Measurements from ENCODE around the gene NPTN. TPM values are rescaled to one million over a fixed set of nuclear protein-coding genes. Genes with fewer than 3 reads are reported as not detected.

NPTN gene
- total and polyA plus RNA-seq, 12 donors, result 89.9 to 212 (median 186) TPM

DNA sequence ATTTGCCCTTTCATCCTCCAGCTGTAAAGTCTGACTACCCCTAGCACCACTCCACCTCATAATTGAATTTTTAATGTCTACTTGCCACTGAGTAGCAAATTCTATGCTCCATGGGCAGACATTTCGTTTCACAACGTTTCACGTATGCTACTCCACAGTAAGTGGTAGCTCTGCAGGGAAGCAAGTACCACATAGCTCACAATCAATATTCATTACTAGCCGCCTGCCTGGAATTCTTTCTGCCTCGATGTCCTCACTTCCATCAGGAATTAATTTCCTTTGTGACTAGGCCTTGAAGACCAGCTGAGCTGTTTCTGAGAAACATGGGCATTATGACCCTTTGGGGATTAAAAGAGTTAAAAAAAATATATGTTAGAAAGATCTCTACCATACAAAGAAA lies 15.3 kb downstream of the NPTN start:
- ATAC-seq, result no peak
- DNase-seq, result no peak
- Histone ChIP-seq H3K27me3 (no peaks in the 10 kb centered on the region), H3K4me1 (peaks cover 4 to 84% (median 50%) of the 10 kb centered on the region in 9 donors), H3K27ac (no peak overlapping the region), H3K4me3 (no peak overlapping the region), H3K9me3 (no peaks in the 10 kb centered on the region), H3K36me3 (peaks cover 0 to 8% (median 0%) of the 10 kb centered on the region in 9 donors)
- 67 to 73% methylated on average over 5 of the region's 5 CpGs for WGBS, 2 donors
- TF ChIP-seq, protein P1, sequence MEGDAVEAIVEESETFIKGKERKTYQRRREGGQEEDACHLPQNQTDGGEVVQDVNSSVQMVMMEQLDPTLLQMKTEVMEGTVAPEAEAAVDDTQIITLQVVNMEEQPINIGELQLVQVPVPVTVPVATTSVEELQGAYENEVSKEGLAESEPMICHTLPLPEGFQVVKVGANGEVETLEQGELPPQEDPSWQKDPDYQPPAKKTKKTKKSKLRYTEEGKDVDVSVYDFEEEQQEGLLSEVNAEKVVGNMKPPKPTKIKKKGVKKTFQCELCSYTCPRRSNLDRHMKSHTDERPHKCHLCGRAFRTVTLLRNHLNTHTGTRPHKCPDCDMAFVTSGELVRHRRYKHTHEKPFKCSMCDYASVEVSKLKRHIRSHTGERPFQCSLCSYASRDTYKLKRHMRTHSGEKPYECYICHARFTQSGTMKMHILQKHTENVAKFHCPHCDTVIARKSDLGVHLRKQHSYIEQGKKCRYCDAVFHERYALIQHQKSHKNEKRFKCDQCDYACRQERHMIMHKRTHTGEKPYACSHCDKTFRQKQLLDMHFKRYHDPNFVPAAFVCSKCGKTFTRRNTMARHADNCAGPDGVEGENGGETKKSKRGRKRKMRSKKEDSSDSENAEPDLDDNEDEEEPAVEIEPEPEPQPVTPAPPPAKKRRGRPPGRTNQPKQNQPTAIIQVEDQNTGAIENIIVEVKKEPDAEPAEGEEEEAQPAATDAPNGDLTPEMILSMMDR (IDR thresholded peaks at IDR 0.05), result no peak
- intact Hi-C loops (cut with DNase I), result no loop called here

DNA sequence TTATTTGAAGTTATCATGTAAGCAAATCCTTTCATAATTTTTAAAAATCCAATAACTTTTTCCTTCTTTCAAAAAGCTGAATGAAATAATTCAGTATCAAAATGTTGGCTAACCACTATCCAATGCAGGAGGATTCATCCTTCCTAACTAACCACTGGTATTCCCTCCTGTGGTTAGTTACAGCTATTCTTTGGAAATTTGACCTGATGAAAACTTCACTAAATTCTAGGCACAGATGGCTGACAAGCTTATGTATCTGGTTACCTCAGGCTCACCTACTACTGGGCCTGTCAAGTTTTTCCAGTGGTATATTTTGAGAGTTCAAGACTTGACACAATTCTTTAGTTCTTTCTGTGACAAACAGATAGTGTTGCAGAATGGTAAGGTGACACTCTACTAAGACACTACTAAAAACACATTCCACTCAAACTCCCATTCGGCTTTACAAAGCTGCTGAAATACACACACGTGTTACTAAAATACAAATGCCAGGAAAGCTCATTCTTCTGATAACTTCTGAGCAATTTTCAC lies 15.8 kb downstream of the NPTN start:
- DNase-seq, result no peak
- Histone ChIP-seq H3K27ac (no peak overlapping the region), H3K4me1 (peaks cover 4 to 84% (median 50%) of the 10 kb centered on the region in 9 donors), H3K36me3 (peaks cover 0 to 8% (median 0%) of the 10 kb centered on the region in 9 donors), H3K27me3 (no peaks in the 10 kb centered on the region), H3K9me3 (no peaks in the 10 kb centered on the region), H3K4me3 (no peak overlapping the region)
- 46 to 74% methylated on average over 2 of the region's 2 CpGs for WGBS, 2 donors
- TF ChIP-seq, protein P1 (IDR thresholded peaks at IDR 0.05), result no peak
- no peak for ATAC-seq
- intact Hi-C loops (cut with DNase I), result no loop called here

DNA sequence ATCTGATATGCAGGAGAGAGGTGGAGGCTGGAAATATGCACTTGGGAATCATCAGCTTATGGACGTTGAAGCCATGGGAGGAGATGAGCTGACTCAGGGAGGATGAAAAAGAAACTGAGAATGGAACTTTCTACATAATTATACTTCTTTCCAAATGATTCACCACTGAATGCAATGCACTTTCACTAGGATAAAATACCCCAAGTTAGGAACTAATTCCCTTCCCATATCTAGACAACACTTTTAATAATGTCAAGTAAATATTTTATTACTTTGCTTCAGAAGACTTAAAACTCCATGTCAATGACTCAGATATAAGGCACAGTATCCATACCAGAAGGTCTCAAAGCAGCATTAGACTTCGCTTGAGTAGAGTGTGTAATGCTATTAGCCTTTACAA lies 24.2 kb downstream of the NPTN start:
- ATAC-seq, result peak in 2 of 8 donors; percentile 37 to 48
- no peak overlapping the region for H3K4me3 ChIP-seq
- no peak for DNase-seq
- WGBS, 2 donors, result 55 to 59% methylated on average over 2 of the region's 2 CpGs
- TF ChIP-seq, protein P1 (IDR thresholded peaks at IDR 0.05), result no peak
- no peak overlapping the region for H3K27ac ChIP-seq
- no peaks in the 10 kb centered on the region for H3K27me3 ChIP-seq
- H3K9me3 ChIP-seq, result peaks cover 0 to 8% (median 0%) of the 10 kb centered on the region in 11 donors
- intact Hi-C loops (cut with DNase I), result loop anchor here in 1 of 10 donors (5.0 kb wide), 1 partner anchor 37 kb away; no protein-coding TSS in a partner anchor
- H3K4me1 ChIP-seq, result peaks cover 0 to 95% (median 69%) of the 10 kb centered on the region in 9 donors
- H3K36me3 ChIP-seq, result no peaks in the 10 kb centered on the region

DNA sequence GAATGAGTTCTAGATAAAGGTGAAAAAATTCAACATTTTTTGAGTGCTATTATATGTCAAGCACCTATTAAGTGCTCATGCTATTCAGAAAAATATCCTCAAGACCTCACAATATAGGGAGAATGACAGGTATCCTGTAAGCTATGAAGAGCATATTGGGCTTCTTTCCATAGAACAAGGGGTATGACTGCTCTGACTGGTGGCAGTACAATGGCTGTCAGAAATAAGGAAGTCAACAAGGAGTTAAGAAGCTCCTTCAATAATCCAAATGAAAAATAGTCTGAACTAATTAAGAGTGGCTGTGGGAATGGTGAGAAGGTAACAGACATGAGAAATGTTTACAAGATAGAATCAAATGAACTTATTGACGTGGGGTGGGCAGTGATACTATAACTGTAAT lies 24.7 kb downstream of the NPTN start:
- DNase-seq (no peak), ATAC-seq (peak in 2 of 8 donors; percentile 27 to 49)
- H3K4me3 ChIP-seq, result no peak overlapping the region
- H3K27ac ChIP-seq, result no peak overlapping the region
- H3K36me3 ChIP-seq, result no peaks in the 10 kb centered on the region
- peaks cover 0 to 98% (median 71%) of the 10 kb centered on the region in 9 donors for H3K4me1 ChIP-seq
- intact Hi-C loops (cut with DNase I), result loop anchor here in 1 of 10 donors (5.0 kb wide), 1 partner anchor 36 kb away; no protein-coding TSS in a partner anchor
- peaks cover 0 to 8% (median 0%) of the 10 kb centered on the region in 11 donors for H3K9me3 ChIP-seq
- WGBS, 2 donors, result 77 to 81% methylated on average over 1 of the region's 1 CpG
- H3K27me3 ChIP-seq, result no peaks in the 10 kb centered on the region
- TF ChIP-seq, protein P1 (IDR thresholded peaks at IDR 0.05), result no peak
